Right atrium auricular region (tissue), 2 donors: Measurements from ENCODE around the gene ATP5PD. TPM values are rescaled to one million over a fixed set of nuclear protein-coding genes. Genes with fewer than 3 reads are reported as not detected.

ENCODE experiments used
- DNase-seq: peaks from one replicate; pipeline ENCODE4 v3.0.0-alpha.2; 2019; ENCODE audit warnings: low spot score
- H3K27ac ChIP-seq, 2 donors: fragments of 200-600 bp; sonication (generic); 1 replicate in 1 of 2; 2 replicates in 1 of 2; pipeline ENCODE4 v1.5.1; 2016 to 2019
- H3K27me3 ChIP-seq, 2 donors: fragments of 200-600 bp; sonication (generic); one replicate each; pipeline versions ENCODE4 v1.5.1 to v1.6.0; 2017 to 2019
- H3K36me3 ChIP-seq: fragments of 200-600 bp; sonication (generic); one replicate; pipeline ENCODE4 v1.5.1; 2016
- H3K4me1 ChIP-seq, 2 donors: fragments of 200-600 bp; sonication (generic); one replicate each; pipeline versions ENCODE4 v1.5.1 to v1.6.0; 2017 to 2019
- H3K4me3 ChIP-seq, 2 donors: fragments of 200-600 bp; sonication (generic); 1 replicate in 1 of 2; 2 replicates in 1 of 2; pipeline ENCODE4 v1.5.1; 2017 to 2019; ENCODE audit warnings: mild to moderate bottlenecking in 1 of 2, moderate library complexity in 1 of 2
- H3K9me3 ChIP-seq, 2 donors: fragments of 200-600 bp; sonication (generic); one replicate each; pipeline ENCODE4 v1.5.1; 2019
- total RNA-seq, 2 donors: library from RNA; depleted of rRNA; stranded (reverse); fragments of >200 nt; gene quantifications; one replicate each; pipeline ENCODE4 v1.1.0, GENCODE V29; 2016
- TF ChIP-seq, protein P1 (sequence below), 2 donors: fragments of 200-600 bp; sonication (generic); IDR thresholded peaks; one replicate each; pipeline ENCODE4 v1.5.1; 2019; ENCODE audit warnings: antibody characterized with exemption in 2 of 2

The ATP5PD gene
- 100 to 1,000 TPM; 675 to 871 TPM for total RNA-seq

DNA sequence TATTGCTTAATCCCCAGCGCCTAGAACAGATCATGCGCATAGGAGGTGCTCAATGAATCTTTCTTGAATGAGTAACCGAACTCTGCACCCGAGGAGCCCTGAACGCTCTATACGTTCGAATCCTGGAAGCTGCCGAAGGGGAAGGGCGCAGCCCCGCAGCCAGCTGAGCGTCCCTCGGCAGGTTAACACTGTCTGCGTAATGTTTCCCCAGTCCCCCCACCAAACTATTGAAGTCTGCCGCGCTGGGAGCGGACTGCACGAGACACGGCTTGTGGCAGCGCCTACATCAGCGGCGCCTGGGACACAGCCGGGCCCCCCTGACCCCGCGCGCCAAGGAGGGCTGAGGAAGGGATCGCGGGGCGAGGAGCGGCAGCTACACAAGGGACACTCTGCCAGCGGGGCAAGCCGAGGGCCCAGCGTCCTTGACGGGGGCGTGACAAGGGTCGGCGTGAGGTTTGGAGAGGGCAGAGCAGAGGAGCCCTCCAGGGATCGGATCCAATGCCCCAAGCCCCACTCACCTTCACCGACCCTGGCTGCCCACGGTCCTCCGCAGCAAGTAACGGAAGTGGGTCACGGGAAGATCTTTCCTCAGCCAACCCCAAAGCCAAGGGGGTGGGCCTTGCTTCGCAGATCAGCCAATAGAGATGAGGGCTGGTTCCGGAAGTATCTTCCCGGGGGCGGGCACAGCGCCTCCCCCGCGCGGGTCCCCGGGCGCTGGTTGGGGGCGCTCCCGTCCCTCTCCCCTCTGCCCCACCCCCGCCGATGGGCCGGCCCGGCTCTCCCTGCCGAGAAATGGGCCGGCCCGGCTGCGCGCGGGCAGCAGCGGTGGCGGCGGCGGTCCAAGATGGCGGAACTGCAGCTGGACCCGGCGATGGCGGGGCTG is at the start of gene ATP5PD, which contains the start of gene KCTD2:
Gene ATP5PD, minus strand, starts transcription at position 563 of the 883 bp plus-strand sequence. CDS start 4,319 bp downstream, outside the sequence.
Gene KCTD2, plus strand, starts transcription at position 819 of the 883 bp plus-strand sequence. Its CDS starts 26 bp downstream, at position 845.
- no peaks in the 10 kb centered on the region for H3K9me3 ChIP-seq
- TF ChIP-seq, protein P1, sequence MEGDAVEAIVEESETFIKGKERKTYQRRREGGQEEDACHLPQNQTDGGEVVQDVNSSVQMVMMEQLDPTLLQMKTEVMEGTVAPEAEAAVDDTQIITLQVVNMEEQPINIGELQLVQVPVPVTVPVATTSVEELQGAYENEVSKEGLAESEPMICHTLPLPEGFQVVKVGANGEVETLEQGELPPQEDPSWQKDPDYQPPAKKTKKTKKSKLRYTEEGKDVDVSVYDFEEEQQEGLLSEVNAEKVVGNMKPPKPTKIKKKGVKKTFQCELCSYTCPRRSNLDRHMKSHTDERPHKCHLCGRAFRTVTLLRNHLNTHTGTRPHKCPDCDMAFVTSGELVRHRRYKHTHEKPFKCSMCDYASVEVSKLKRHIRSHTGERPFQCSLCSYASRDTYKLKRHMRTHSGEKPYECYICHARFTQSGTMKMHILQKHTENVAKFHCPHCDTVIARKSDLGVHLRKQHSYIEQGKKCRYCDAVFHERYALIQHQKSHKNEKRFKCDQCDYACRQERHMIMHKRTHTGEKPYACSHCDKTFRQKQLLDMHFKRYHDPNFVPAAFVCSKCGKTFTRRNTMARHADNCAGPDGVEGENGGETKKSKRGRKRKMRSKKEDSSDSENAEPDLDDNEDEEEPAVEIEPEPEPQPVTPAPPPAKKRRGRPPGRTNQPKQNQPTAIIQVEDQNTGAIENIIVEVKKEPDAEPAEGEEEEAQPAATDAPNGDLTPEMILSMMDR (IDR thresholded peaks at IDR 0.05), result no peak
- peak; percentile 97 for DNase-seq
- no peaks in the 10 kb centered on the region for H3K27me3 ChIP-seq
- H3K27ac ChIP-seq, result peak within 1 kb of the TSS; percentile 97 to 100
- H3K4me3 ChIP-seq, result peak within 1 kb of the TSS; percentile 88 to 100
- peaks cover 19% of the 10 kb centered on the region for H3K36me3 ChIP-seq
- peaks cover 0 to 34% of the 10 kb centered on the region in 2 donors for H3K4me1 ChIP-seq

DNA sequence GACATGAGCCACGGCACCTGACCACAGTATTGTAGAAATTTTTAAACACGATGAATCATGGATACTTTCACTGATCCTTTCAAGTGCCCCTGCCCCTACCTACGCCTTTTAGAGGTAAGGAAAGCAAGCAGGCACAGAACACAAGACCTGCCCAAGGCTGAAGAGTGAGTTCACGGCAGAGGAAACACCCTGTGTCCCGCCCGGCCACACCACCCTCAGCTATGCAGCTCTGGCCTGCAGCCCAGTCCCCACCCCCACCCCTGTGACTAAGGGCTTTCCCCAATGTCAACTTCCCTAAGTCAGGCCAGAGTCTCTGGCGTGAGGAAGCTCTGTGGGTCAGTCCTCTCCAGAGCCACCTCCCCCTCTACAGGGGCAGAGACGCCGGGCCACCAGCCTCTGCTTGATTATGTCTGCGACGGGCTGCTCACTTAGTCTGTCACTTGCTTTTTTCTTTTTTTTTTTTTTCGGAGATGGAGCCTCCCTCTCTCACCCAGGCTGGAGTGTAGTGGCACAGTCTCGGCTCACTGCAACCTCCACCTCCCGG is 49.4 kb upstream of the ATP5PD start:
- Histone ChIP-seq H3K4me1 (peaks cover 0 to 30% of the 10 kb centered on the region in 2 donors), H3K4me3 (no peak overlapping the region), H3K27ac (peak overlapping the region; percentile 67 to 72), H3K36me3 (peaks cover 27% of the 10 kb centered on the region), H3K27me3 (no peaks in the 10 kb centered on the region), H3K9me3 (no peaks in the 10 kb centered on the region)
- TF ChIP-seq, protein P1 (IDR thresholded peaks at IDR 0.05), result no peak
- peak; percentile 78 for DNase-seq

DNA sequence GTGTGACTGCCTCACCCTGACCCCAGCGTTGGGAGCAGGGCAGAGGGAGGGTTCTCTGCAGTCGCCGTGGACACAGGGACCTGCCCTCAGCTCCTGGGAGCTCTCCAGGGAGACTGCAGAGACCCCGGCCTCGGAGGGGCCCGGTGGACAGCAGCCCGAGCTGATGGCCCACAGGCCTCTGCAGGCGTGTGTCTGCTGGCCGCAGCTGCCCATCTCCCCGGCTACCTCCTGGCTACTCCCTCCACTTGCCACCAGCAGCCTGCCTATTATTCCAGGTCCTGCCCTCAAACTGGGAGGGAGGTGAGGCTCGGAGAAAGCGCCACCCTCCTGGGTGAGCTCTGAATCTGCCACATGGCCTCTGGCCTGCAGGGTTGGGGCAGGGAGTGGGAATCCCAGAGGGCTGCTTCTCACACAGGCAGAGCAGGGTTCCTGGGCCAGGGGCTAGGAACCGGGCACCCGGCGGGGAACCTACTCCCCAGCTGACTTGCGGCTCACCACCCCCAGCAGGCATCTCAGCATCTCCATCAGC is 48.2 kb upstream of the ATP5PD start:
- Histone ChIP-seq H3K9me3 (no peaks in the 10 kb centered on the region), H3K4me1 (peaks cover 0 to 42% of the 10 kb centered on the region in 2 donors), H3K36me3 (peaks cover 15% of the 10 kb centered on the region), H3K27ac (peak overlapping the region in 1 of 2 donors; percentile 35), H3K4me3 (no peak overlapping the region), H3K27me3 (no peaks in the 10 kb centered on the region)
- TF ChIP-seq, protein P1 (IDR thresholded peaks at IDR 0.05), result no peak
- DNase-seq, result no peak

DNA sequence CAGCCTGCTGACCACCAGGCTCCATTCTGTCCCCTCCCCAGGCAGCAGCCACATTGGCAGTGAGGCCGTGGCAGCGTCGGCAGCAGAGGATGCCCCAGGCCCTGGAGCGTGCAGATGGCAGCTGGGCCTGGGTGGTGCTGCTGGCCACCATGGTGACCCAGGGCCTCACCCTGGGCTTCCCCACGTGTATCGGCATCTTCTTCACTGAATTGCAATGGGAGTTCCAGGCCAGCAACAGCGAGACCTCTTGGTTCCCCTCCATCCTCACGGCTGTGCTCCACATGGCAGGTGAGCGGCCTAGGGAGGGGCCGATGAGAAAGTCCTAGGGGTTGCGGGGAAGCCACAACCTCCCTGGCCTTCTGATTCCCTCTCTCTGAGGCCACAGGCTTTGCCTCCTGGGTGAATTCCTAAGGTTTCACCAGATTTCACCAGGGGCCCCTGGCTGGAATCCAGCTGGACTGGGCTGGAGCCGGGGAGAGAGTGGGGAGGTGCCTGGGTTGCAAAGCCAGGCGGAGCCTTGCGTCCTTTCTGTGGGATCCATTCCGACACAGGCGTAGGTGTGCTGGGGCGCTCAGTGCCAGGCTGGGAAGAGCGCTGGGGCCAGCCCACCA is 46.9 kb upstream of the ATP5PD start:
- H3K36me3 ChIP-seq, result peaks cover 8% of the 10 kb centered on the region
- no peak overlapping the region for H3K4me3 ChIP-seq
- H3K9me3 ChIP-seq, result no peaks in the 10 kb centered on the region
- H3K27me3 ChIP-seq, result no peaks in the 10 kb centered on the region
- peak overlapping the region; percentile 16 to 56 for H3K27ac ChIP-seq
- TF ChIP-seq, protein P1 (IDR thresholded peaks at IDR 0.05), result no peak
- DNase-seq, result no peak
- H3K4me1 ChIP-seq, result peaks cover 0 to 49% of the 10 kb centered on the region in 2 donors

DNA sequence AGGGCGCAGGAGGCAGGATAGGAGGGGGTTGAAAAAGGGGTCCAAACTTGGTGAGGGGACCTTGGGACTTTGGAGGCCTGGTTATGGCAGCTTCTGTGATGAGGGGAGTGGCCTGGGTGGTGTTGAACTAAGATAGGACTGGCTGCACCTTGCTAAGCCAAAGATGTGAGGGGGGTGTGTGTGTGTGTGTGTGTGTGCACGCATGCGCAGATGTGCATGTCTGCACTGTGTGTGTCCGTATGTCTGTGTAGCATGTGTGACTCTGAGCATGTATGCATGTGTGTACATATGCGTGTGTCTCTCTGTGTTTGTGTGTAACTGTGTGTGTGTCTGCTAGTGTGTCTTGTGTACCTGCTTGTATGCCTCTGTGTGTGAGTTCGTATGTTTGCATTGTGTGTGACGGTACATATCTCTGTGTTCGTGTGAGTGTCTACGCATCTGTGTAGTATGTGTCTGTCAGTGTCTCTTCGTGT is 45.1 kb upstream of the ATP5PD start:
- H3K36me3 ChIP-seq, result no peaks in the 10 kb centered on the region
- no peaks in the 10 kb centered on the region for H3K9me3 ChIP-seq
- TF ChIP-seq, protein P1 (IDR thresholded peaks at IDR 0.05), result no peak
- no peaks in the 10 kb centered on the region for H3K27me3 ChIP-seq
- H3K4me3 ChIP-seq, result no peak overlapping the region
- H3K27ac ChIP-seq, result peak overlapping the region; percentile 70 to 82
- no peak for DNase-seq
- peaks cover 5 to 65% of the 10 kb centered on the region in 2 donors for H3K4me1 ChIP-seq
